ENCODE results near the gene LHX4.
A peak's percentile ranks its signal among the peaks of the same experiment; 100 is the strongest.

Gene LHX4

GRCh38 chr1:180243517-180244221, 13.6 kb downstream of the LHX4 start:
- DNase-seq (ENCODE audit: low spot score): no peak

GRCh38 chr1:180244840-180245239, 14.8 kb downstream of the LHX4 start:
- no peak for DNase-seq (ENCODE audit: low spot score)

DNA sequence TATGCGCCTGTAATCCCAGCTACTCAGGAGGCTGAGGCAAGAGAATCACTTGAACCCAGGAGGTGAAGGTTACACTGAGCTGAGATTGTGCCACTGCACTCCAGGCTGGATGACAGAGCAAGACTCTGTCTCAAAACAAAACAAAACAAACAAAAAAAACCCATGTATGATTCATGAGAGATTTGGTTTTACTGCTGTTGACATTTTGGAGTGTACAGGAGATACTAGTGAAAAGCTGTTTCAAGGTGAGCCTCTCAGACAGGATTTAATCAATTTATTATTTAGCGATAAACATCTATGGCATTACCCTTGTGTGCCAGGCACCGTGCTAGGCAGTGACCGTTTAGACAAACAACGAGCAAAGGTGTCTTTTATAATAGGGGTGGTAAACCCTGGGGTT, 16.5 kb downstream of the LHX4 start:
- DNase-seq (ENCODE audit: low spot score): no peak

GRCh38 chr1:180247061-180247460, 17.0 kb downstream of the LHX4 start:
- DNase-seq (ENCODE audit: low spot score): no peak

DNA sequence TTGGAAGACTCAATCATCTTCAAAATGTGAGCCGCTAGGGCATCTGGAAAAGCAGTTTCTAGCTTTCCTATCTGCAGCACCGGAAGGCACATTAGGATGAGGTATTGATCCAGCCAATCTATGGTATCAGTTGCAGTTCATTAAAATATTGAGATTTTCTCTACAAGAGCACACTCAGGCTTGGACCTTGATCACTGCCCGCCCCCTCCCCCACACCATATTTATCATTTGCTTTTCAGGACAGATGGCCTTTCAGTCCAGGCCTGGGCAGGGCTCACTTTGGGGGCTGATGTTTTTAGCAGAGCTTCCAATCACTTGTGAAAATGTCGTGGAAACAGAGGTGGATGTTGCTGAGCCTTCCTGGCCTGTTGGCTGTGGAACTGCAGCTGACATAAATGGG, 17.5 kb downstream of the LHX4 start:
- no peak for DNase-seq (ENCODE audit: low spot score)

DNA sequence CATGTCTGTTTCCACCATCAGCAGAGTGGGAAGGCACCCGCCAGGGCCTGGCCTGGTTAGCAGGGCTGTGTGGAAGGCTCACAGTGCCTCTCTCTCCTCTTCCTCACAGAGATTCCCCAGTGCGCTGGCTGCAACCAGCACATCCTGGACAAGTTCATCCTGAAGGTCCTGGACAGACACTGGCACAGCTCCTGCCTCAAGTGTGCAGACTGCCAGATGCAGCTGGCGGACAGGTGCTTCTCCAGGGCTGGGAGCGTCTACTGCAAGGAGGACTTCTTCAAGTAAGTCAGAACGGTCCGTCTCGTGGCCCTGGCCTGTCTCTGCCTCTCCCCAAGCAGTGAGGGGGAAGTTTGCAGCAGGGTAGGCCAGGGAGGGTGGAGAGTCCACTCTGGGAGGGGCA, 18.1 kb downstream of the LHX4 start:
- no peak for DNase-seq (ENCODE audit: low spot score)

DNA sequence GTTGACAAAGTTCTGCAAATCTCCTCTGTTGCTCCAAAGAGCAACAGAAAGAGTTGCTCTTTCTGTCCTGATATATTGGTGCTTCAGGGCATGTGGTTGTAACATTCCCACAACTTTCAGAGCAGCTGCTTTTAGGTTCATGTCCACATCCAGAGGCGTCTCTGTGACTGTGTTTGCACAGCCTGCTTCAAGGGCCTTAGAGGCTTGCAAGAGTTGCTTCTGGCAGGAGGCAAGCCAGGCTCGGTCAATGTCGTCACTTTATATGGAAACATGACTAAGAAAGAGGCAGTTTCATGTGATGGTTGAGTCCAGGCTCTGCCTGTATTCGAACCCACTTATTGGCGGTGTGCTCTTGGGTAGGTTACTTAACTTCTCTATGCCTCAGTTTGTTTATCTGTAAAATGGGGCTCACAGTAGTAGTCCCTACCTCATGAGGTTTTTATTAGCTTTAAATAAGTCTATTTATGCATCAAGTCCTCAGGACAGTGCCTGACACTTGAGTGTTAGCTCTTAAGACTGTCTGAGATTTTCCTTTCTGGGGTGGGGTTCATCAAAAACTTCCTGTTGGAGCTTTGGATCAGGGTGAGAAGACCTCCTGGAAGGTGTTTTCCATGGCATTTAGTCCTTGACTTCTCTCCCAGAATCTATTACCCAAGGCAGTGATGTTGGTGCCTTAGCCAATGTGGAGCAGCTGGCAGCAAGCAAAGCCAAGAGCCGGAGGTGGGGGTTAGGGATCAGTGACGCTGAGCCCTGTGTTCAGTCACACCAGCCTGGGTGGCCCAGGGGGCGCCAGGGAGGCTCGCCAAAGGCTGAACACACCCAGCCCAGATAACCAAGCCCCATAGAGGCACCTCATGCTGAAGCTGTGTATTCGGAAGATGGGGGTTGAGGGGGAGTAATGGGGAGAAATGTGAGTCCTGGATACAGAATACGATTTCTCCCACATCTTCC, 18.9 kb downstream of the LHX4 start:
- DNase-seq (ENCODE audit: low spot score): no peak

DNA sequence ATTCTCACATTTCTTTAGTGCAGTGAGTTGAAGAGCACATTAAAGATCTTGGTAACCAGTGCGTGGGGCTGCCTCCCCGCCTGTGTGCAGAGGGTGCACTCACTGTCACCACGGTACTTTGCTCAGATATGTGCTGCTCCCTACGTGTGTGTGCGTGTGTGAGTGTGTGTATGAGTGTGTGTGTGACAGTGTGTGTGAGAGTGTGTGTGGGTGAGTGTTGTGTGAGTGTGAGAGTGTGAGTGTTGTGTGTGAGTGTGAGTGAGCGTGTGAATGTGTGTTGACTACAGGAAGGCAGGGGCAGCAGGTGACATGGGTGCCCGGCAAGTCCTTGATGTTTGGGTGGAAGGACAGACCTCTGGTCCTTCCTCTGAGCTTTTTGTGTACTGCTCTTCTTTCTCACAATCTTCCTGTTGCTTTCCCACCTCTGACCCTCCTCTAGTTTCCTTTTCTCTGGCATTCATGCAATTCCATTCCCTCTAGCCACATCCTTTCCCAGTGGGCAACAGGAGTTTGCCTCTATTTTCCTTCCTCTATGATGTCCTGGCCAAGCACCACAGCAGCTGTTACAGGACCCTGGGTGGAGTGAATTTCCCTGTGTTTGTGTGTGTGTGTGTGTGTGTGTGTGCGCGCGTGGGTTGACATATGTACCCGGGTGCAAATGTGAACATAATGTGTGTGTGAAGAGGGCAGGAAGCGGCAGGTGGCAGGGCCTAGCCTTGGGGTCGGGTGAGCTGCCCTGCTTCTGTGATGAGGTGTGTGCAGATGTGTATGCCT, 19.8 kb downstream of the LHX4 start:
- DNase-seq (ENCODE audit: low spot score): no peak

- DNase-seq (ENCODE audit: low spot score): no peak
Measured at GRCh38 chr1:180250499-180250770, 20.4 kb downstream of the LHX4 start.

- no peak for DNase-seq (ENCODE audit: low spot score)
Measured at GRCh38 chr1:180250883-180251509, 20.9 kb downstream of the LHX4 start.

DNA sequence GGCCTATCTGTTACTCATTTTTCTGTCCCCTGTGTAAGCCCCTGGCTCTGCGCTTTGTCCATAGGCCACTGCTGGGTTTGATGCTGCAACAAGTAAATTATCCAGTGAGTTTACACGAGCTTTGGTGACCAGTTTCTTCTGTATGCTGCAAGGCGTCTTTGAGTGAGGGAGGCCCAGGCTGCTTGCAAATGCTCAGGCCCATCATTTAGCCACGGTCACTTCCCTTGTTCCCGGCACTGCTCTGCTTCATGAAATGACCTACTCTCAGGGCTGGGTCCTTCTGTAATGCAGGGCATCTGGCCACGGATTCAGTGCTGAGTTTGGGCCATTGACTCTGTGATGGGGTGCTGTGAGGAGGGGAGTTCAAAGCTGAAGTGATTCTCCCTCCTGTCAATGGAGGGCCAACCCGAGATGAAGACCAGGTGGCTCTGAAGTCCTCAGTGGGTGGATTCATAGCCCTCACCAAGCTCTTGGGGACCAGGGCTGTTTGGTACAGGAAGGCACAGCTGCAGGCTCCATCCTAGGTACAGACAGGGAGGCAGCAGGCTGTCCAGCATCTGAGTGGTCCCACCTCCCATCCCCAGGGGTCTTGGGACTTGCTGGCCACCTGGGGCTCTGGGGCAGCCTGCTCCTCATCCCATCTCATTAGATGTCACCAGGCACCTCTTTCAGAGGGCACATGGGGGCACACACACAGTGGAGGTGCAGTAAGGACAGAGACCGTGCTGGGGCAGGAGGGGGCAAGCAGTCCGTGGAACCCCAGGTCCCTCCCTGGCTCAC, 21.7 kb downstream of the LHX4 start:
- DNase-seq (ENCODE audit: low spot score): no peak

GRCh38 chr1:180252638-180253536, 22.8 kb downstream of the LHX4 start:
- DNase-seq (ENCODE audit: low spot score): peak; percentile 44

- DNase-seq (ENCODE audit: low spot score): no peak
Measured at GRCh38 chr1:180253585-180254495, 23.8 kb downstream of the LHX4 start.

DNA sequence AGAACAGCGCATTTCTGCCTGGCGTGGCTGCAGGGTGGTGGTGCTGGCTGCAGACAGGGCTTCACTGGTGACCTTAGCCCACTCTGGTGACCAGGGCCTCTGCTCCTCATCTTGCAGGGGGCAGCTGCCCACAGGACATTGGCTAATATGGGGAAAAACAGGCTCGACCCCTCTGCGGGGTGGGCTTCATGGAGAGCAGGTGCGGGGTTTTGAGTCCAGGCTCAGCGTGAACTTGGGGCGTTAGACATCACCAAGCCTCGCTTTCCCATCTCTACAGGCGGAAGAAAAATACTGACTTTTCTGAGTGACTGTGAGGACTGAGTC, 24.4 kb downstream of the LHX4 start:
- DNase-seq (ENCODE audit: low spot score): no peak

DNA sequence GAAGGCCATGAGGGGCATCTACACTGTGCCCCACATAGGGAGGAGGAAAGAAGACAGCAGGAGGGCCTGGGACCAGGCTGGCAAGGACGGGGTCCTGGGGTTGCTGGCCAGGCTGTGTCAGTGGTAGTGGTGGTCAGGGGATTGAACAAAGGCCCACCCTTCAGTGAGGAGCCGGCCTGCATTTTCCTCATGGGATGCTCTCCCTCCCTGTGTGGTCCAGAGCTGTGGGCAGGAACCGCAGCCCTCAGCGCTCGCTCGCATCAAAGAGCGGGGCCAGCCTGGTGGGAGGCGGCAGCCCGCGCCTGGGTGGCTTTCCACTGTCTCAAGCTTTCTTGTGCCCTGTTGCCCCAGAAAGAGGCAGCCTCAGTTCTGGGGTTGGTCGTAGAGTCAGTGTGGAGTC, 24.8 kb downstream of the LHX4 start:
- no peak for DNase-seq (ENCODE audit: low spot score)

- no peak for DNase-seq (ENCODE audit: low spot score)
Measured at GRCh38 chr1:180255536-180256340, 25.7 kb downstream of the LHX4 start.

DNA sequence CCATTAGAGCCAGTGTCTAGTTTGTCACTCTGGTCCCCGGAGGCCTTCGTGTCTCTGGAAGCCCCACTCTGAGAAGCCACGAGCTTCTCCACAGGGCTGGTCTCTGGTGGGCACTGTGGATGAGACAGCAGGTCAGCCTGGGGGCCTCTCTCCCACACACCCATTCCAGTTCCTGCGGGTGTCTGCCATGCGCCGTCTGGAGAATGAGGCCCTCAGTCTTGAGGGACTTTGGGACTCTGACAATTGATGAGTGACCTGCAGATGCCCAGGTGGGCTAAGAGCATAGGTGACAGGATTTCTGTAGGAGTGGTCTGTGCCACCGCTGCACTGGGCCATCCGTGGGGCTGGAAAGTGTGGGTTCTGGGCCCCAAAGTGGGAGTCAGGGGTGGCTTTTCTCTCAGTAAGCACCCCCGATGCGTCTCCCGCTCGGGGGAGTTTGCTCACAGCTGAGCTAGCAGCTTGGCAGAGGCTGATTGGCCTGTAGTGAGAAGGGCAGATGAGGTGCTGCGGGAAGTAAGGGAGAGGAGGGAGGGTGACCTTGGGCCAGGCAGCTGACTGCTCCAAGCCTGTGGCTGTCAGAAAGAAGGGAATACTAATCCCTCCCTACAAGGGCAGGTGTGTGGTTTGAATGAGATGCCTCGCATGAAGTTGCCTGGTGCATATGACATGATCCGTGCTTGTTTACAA, 26.4 kb downstream of the LHX4 start:
- no peak for DNase-seq (ENCODE audit: low spot score)

DNA sequence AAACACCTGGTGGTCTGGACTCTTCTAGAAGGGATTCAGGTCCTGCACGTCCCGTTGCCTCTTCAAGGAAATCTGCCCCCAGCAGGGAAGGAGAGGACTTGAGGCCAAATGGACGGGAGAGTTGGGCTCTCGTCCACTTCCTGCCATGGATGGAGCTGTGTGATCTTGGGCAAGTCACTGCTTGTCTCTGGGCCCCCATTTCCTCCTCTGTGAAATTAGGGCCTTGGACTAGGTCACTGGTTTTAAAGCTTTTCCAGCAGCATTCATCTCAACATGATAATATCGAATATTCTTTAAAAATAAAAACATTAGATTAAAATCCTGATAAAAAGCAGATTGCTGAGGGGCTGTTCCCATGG, 26.9 kb downstream of the LHX4 start:
- no peak for DNase-seq (ENCODE audit: low spot score)
